PFSK-1 (cell line): ENCODE measurements around the gene TACR1.

Source experiments
- FOXP2 ChIP-seq: optimal IDR thresholded peaks from 2 replicates; pipeline ENCODE3; 2011; ENCODE audit warnings: borderline replicate concordance, control low read depth, inconsistent platforms; ENCODE audit not compliant: insufficient read depth; ENCODE audit errors: extremely low read length, extremely low read depth
- POLR2AphosphoS5 ChIP-seq: IDR thresholded peaks from 2 replicates; pipeline ENCODE4 v1.6.1; 2012; ENCODE audit warnings: low read depth, mild to moderate bottlenecking, control low read depth, low read length, moderate library complexity
- SIN3A ChIP-seq: IDR thresholded peaks from 2 replicates; pipeline ENCODE4 v1.6.1; 2012; ENCODE audit warnings: mild to moderate bottlenecking, low read length, moderate library complexity, borderline replicate concordance; ENCODE audit not compliant: insufficient read depth
- TAF1 ChIP-seq: IDR thresholded peaks from 2 replicates; pipeline ENCODE4 v1.6.1; 2012; ENCODE audit warnings: low read length, control low read depth, borderline replicate concordance; ENCODE audit not compliant: insufficient read depth
- TF ChIP-seq, protein P1 (sequence below), 2 experiments: IDR thresholded peaks; 2 replicates each; pipeline versions ENCODE4 v1.6.1 to v1.8.0; 2011 to 2012; ENCODE audit warnings: low read depth in 2 of 2, low read length in 2 of 2, control low read depth in 1 of 2, inconsistent platforms in 1 of 2, mild to moderate bottlenecking in 1 of 2, moderate library complexity in 1 of 2; ENCODE audit not compliant: insufficient read depth in 1 of 2

Gene TACR1

GRCh38 chr2:75022516-75022915 lies 176.8 kb downstream of the TACR1 start:
- no peak for TF ChIP-seq TAF1
- no peak for TF ChIP-seq SIN3A
- TF ChIP-seq POLR2AphosphoS5 = no peak
- TF ChIP-seq, protein P1, sequence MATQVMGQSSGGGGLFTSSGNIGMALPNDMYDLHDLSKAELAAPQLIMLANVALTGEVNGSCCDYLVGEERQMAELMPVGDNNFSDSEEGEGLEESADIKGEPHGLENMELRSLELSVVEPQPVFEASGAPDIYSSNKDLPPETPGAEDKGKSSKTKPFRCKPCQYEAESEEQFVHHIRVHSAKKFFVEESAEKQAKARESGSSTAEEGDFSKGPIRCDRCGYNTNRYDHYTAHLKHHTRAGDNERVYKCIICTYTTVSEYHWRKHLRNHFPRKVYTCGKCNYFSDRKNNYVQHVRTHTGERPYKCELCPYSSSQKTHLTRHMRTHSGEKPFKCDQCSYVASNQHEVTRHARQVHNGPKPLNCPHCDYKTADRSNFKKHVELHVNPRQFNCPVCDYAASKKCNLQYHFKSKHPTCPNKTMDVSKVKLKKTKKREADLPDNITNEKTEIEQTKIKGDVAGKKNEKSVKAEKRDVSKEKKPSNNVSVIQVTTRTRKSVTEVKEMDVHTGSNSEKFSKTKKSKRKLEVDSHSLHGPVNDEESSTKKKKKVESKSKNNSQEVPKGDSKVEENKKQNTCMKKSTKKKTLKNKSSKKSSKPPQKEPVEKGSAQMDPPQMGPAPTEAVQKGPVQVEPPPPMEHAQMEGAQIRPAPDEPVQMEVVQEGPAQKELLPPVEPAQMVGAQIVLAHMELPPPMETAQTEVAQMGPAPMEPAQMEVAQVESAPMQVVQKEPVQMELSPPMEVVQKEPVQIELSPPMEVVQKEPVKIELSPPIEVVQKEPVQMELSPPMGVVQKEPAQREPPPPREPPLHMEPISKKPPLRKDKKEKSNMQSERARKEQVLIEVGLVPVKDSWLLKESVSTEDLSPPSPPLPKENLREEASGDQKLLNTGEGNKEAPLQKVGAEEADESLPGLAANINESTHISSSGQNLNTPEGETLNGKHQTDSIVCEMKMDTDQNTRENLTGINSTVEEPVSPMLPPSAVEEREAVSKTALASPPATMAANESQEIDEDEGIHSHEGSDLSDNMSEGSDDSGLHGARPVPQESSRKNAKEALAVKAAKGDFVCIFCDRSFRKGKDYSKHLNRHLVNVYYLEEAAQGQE (IDR thresholded peaks at IDR 0.05; ENCODE audit: insufficient read depth in 1 of 2, low read depth in 2 of 2, low read length in 2 of 2) = no peak

DNA sequence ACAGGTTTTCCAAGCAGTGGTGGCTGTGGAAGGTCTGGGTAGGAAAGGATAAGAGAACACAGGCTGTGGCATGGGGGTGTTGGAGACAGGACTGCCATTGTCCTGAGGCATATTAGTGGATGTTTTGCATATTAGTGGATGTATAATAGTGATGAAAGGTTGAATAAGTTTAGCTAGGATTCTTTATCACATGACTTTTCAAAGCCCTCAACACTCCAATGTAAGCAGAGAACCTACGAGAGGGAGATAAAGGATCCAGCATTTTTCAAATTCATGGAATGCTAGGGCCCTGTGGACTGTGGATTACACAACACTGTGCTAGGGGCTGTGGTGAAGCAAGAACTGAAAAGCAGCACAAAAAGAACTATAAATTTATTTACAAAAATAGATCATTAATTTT lies 177.6 kb downstream of the TACR1 start:
- TF ChIP-seq FOXP2 (no peak), TAF1 (no peak), POLR2AphosphoS5 (no peak), SIN3A (no peak)
- TF ChIP-seq, protein P1 (IDR thresholded peaks at IDR 0.05; ENCODE audit: insufficient read depth in 1 of 2, low read depth in 2 of 2, low read length in 2 of 2) = no peak

- TF ChIP-seq POLR2AphosphoS5 = no peak
- TF ChIP-seq FOXP2 = no peak
- TF ChIP-seq, protein P1 (IDR thresholded peaks at IDR 0.05; ENCODE audit: insufficient read depth in 1 of 2, low read depth in 2 of 2, low read length in 2 of 2) = no peak
- no peak for TF ChIP-seq SIN3A
- TF ChIP-seq TAF1 = no peak
Observed at GRCh38 chr2:75020476-75020875, 178.8 kb downstream of the TACR1 start.

- TF ChIP-seq FOXP2 (no peak), TAF1 (no peak), SIN3A (no peak), POLR2AphosphoS5 (no peak)
- TF ChIP-seq, protein P1 (IDR thresholded peaks at IDR 0.05; ENCODE audit: insufficient read depth in 1 of 2, low read depth in 2 of 2, low read length in 2 of 2) = no peak
Observed at GRCh38 chr2:75019790-75020189, 179.5 kb downstream of the TACR1 start.

GRCh38 chr2:75018162-75018561 lies 181.2 kb downstream of the TACR1 start:
- no peak for TF ChIP-seq SIN3A
- TF ChIP-seq FOXP2 = no peak
- TF ChIP-seq TAF1 = no peak
- TF ChIP-seq, protein P1 (IDR thresholded peaks at IDR 0.05; ENCODE audit: insufficient read depth in 1 of 2, low read depth in 2 of 2, low read length in 2 of 2) = no peak
- no peak for TF ChIP-seq POLR2AphosphoS5
